HCT116 (cell line): ENCODE data around the gene IFT22.
"Not testable (repeated sequence)": the region's sequence is repeated elsewhere in the genome, so short reads cannot be mapped to it uniquely, and the experiment has no call there.

Experiments used
- CEBPB ChIP-seq: IDR thresholded peaks from 2 replicates; pipeline ENCODE4 v1.6.1; 2012; ENCODE audit warnings: low read depth
- POLR2AphosphoS5 ChIP-seq: IDR thresholded peaks from 2 replicates; pipeline ENCODE4 v1.6.1; 2011; ENCODE audit warnings: mild to moderate bottlenecking, low read depth, low read length, moderate library complexity
- ZNF274 ChIP-seq: fragments of 200-500 bp; sonication (Bioruptor generic); IDR thresholded peaks from 2 replicates; pipeline ENCODE4 v1.6.1; 2014; ENCODE audit warnings: mild to moderate bottlenecking, low read depth, low read length, inconsistent platforms
- TF ChIP-seq, protein P1 (sequence below), 3 experiments: fragments of 200-600 bp in 1 of 3; sonication (generic) in 1 of 3; IDR thresholded peaks in 2 of 3; conservative IDR thresholded peaks in 1 of 3; 2 replicates each; pipeline ENCODE4 v1.5.1; 2012 to 2017; ENCODE audit warnings: low read depth in 2 of 3, low read length in 2 of 3, antibody characterized with exemption in 1 of 3, borderline replicate concordance in 1 of 3, control low read depth in 1 of 3, mild to moderate bottlenecking in 1 of 3, mixed read lengths in 1 of 3, mixed run types in 1 of 3, moderate library complexity in 1 of 3; ENCODE audit not compliant: insufficient read depth in 1 of 3
- TF ChIP-seq, protein P2 (sequence below): IDR thresholded peaks from 2 replicates; pipeline ENCODE4 v1.6.1; 2012

DNA sequence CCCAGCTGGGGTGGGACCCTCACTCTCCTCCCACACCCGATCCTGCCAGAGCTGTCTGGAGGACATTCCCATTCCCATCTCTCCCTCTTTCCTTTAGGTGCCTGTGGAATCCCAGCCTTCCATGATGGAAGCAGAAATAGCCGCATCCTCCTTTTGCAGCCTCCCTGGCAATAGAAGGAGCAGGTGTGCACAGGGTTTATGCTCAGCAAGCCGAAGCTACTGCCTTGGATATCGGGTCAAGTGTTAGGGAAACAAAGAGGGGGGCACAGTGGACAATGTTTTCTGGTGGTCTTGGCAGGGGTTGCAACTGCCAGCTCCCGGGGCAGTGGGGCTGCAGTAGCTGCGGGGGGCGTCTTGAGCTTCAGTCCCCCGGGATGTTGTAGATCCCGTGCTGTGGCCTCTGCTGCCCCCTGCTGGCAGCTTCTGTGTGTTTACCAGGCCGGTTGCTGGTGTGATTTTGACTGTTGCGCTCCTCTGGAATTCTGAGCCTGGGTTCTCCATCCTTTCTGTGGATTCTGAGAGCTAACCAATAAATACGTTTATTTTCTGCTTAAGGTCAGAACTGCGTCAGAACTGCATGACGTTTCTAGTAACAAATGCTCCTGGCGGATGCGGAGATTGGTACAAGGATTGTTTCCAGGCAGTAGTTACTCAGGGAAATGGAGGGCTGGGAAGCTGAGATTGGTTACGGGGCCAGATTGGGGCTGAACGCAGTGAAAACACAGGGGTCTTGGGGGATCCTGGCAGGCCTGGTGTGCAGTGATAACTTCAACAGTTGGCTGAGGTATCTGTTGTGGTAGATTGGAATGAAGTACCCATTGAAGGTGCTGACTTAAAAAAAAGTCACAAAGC, 31.2 kb downstream of the IFT22 start:
- TF ChIP-seq, protein P1, sequence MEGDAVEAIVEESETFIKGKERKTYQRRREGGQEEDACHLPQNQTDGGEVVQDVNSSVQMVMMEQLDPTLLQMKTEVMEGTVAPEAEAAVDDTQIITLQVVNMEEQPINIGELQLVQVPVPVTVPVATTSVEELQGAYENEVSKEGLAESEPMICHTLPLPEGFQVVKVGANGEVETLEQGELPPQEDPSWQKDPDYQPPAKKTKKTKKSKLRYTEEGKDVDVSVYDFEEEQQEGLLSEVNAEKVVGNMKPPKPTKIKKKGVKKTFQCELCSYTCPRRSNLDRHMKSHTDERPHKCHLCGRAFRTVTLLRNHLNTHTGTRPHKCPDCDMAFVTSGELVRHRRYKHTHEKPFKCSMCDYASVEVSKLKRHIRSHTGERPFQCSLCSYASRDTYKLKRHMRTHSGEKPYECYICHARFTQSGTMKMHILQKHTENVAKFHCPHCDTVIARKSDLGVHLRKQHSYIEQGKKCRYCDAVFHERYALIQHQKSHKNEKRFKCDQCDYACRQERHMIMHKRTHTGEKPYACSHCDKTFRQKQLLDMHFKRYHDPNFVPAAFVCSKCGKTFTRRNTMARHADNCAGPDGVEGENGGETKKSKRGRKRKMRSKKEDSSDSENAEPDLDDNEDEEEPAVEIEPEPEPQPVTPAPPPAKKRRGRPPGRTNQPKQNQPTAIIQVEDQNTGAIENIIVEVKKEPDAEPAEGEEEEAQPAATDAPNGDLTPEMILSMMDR (IDR thresholded peaks at IDR 0.05 in 2 of 3, conservative IDR thresholded peaks at IDR 0.05 in 1 of 3; ENCODE audit: borderline replicate concordance in 1 of 3, insufficient read depth in 1 of 3, low read depth in 2 of 3, low read length in 2 of 3): peak; percentile 51 to 71 (median 58); a peak in 5 of 6 replicates
- not testable (repeated sequence) for TF ChIP-seq POLR2AphosphoS5, ZNF274, CEBPB
- TF ChIP-seq, protein P2, sequence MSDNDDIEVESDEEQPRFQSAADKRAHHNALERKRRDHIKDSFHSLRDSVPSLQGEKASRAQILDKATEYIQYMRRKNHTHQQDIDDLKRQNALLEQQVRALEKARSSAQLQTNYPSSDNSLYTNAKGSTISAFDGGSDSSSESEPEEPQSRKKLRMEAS: not testable (repeated sequence)
